Activated gamma-delta T cell treated with anti-CD3 and anti-CD28 coated beads, Interleukin-2, amount 50 U/mL, for 16 hours (primary cell): ENCODE data around the gene ADPRHL1.

Source experiments
- DNase-seq: peaks from one replicate; pipeline ENCODE4 v3.0.0-alpha.2; 2020; ENCODE audit warnings: low read depth

Gene ADPRHL1

DNA sequence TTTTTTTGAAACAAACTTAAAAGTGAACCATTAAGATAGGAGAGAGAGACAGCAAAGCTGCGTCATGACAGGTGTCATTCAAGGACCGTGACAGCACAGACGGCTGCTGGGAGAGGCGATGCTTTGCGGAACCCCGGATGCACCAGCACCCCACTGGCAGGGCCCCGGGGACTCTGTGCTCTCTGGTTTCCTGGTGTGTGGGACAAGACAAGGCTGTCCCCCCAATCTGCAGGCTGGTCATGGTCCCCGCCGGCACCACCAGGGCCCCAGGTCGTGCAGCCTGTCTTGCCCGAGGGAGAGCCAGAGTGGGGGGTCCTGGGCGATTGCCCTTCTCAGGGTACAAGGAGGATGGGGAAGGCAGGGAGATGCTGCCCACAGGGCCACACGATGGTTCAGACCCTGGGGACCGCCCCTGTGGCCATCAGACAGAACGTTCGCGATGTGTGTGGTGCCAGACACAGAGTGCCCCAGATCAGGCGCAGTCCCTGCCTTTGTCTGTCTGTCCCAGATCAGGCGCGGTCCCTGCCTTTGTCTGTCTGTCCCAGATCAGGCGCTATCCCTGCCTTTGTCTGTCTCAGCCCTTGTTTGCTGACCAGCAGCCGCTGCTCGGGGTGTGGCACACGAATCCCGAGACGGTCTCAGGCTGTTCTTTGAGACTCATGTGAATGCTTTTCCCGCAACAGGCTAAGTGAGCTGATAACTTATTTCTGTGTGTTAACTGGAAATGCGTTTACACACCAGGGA, 36.1 kb downstream of the ADPRHL1 start:
- no peak for DNase-seq

DNA sequence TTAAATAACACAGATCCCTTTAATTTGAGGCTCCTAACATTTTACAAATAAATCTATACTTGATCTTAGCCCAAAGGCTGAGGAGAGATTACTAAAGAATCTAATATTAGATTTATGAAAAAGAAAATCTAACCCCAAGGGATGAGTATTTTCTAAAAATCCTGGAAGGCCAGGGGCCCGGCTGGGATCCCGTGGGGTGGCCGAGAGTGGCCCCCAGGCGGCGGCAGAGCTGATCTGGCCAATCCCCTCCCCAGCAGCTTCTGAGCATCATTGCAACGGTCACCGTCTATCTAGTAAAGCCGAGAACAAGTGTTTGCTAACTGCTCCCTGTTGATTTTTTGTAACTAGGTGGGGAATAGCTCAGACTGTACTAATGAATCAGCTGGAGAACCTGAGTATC, 37.5 kb downstream of the ADPRHL1 start:
- DNase-seq, result no peak

DNA sequence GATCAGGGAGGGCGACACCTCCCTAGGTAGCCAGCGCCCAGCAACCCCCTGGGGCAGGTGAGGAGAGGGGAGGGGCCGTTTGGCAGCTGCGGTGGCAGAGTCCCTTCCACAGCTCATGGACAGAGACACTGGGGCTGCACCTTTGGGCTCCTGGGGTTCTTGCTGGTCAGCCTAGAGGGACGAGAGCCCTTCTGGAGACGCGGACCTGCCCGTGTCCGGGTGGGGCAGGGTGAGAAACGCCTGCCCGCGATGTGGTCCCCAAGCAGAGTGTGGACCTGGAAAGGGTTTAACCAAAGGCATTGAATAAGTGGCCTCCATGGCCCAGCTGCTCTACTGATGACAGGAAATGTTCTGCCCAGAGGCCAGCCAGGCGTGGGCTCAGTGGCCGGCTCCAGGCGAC, 38.3 kb downstream of the ADPRHL1 start:
- DNase-seq, result no peak

DNA sequence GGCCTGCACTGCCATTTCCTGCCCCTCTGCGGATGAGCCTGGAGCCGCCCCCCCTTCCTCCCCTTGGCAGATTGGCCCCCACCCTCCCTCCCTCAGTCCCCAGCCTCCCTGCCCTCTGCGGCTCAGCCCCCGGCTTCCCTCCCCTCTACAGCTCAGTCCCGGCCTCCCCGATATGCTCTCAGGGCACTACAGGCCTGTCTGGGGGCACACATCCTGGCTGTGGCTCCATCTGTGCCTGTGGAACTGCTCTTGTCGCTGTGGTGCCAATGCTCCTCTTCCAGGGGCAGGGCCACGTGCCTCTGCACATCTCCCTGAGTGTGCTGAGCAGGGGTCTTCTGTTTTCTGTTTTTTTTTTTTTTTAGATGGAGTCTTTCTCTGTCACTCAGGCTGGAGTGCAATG, 39.0 kb downstream of the ADPRHL1 start:
- no peak for DNase-seq

DNA sequence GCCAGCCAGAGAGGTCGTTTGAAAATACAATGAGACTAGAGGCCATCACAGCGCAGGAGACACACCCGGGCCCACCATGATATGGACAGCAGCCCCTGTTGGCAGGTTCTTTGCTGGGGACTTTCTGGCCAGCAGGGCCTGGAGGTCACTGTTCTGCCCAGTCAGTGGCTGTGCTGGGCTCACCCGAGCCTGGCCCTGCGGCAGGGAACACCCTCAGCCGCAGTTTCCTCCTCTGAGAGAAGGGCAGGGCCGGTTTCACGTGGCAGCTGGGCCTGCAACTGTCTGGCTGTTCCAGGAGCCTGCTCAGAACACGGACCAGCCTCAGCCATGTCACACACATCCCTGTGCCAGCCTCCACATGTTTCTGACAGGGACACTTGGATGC, 39.4 kb downstream of the ADPRHL1 start:
- DNase-seq, result no peak

DNA sequence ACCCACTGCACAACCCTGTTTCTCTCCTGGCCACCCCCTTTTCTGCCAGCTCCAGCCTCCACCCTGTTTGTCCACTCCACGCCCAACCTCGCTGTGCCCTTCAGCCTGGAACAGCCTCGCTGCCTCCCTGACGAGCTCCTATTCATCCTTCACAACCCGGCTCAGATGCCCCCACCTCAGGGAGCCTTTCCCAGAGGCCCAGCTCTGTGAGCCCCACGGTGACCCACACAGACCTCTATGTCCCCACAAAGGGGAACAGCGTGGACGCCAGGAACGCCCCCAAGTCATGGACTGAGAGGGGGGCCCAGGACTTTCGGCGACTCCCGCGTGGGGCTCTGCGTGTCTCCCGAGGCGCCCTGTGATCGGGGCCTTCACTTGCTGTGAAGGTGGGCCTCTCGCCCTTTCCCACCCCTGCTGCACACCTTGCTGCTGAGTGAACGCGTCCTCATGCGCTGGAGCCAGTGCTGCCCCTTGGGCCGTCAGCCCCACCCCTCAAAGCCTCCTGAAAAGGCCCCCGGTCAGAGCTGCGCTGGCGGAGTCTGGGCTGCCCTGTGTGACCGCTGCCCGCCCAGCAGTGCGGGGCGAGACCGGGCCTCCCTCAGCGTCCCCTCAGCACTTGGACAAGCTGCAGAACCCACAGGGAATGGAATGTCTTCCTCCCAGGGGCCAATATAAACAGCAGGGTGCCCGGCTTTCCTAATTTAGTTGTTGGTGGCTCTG, 40.0 kb downstream of the ADPRHL1 start:
- DNase-seq, result no peak

DNA sequence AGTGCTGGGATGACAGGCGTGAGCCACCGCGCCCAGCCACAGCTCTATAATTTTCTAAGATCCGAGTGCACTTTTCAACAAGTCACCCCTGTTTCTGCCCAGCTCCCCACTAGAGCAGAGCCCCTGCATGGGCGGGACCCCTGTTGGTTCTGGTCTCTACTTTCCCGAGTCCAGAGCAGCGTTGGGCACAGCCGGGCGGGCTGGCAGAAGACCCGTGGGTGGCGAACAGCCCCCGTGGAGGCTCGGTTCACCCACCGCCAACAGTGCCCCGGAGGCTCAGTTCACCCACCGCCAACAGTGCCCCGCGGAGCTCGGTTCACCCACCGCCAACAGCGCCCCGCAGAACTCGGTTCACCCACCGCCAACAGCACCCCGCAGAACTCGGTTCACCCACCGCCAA, 40.8 kb downstream of the ADPRHL1 start:
- no peak for DNase-seq

DNA sequence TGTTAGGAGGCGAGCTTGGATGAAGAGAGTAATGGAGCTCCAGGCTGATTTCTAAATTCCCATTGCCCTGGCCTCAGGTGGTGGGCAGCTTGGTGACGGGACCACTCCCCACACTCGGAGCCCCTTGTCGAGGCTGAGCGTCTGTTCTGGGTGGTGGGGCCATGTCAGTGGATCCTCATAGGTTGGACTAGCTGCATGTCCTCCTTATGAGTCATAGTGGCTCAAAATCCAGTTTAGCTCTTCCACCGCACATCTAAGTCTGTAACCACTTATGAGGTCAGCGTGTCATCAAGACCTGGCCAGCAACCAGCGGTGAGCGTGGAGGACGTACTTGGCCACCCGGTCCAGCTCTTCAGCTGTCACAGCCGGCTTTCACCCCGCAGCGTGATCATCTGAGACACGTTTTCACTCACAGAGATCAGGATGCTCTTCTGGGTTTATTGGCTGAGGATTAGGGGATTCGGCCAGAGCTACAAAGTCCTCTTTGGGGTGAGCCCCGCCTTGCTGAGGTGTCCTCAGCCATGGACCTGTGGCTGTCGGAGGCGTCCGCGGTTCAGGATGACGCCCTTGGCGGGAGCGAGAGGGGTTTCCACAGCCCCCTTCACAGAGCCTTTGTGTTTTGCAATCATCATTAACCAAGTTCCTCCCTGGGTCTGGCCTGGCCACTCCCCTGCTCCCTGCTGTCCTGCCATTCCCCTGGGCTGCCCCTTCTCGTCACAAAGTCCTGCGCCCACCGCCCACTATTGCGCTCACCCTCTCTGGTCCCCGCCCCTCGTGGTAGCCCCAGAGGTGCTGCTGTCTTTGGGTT, 41.9 kb downstream of the ADPRHL1 start:
- no peak for DNase-seq

DNA sequence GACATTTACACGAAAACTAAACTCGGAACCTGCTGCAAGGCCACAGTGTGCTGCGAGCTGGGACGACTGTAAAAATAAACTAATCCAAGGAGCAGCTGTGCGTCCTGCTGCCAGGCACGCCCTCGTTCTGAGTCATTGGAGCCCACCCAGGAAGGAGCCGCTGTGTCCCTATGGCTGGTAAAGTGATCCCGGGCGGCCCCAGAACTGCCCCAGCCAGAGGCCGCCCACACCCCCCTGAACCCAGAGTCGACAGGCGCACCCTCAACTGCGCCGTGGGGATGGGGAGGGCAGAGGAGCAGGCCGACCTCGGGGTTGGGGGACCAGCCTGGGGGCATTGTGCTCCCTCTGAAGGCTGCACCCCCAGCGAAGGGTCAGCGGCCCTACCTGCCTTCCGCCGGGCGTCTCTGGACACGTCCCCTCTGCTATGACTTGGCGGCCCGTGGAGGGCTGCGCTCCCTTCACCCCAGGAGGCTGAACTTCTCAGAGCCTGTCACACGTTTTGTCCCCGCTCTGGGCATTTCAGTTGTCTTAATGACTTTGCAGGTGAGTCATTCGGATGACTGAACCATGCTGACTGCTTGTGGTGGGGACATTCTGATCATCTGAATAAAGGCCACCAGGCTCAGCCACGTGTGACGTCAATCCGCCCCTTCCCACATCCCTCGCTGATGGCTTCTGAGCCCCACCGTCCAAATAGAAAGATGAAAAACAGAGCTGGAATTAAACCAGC, 42.7 kb downstream of the ADPRHL1 start:
- no peak for DNase-seq

DNA sequence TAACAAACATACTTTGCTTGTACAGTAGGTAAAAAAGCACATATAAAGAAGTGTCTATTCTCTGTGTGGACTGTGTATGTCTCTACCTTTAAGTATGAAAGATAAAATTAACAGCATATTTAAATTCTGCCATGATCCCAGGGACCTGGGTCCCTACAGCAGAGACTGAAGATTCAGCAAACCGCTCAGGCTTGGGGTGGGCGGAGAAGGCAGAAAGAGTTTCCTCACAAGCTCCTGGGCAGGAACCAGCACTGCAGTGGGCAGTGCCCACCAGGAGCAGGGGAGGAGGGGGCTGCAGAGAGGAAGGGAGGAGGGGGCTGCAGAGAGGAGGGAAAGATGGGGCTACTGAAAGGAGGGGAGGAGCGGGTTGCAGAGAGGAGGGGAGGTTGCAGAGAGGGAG, 44.7 kb downstream of the ADPRHL1 start:
- DNase-seq, result no peak

DNA sequence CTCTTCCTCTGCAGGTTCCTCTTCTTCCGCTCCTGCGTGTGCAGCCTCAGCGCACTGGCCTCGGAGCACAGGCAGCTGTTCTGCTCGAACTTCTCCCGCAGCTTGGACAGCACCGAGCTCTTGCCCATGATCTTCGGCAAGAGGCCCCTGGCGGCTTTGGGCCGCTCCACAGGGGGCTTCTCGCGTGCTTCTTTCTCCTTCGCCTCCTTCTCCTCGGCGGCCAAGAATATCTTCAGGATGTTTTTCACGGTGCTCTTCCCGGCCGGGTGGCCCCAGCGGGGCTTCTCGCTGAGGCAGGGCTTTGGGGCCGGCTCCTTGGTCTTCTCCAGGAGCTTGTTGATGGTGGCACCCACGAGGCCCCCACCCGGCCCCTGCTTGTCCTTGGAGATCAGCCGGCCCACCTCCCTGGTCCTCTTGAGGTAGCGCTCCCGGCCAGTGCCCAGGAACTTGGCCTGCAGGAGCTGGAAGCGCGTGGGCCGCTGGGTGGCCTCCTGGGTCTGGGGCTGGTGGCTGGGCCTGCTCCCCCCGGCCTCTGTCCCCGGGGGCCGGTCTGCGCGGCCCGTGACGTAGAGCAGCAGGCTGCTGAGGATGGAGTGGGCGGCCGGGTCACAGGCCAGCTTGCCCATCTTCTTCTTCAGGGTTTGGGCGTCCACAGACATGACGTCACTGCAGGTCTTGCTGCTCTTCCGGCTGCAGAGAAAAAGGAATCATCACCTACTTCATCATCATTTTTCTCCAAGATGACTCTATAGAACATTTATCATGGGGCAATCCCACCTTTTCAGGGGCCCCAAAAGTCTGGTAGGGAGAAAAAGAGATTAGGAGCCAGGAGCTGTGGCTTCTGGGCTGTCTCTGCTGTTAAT, 45.5 kb downstream of the ADPRHL1 start:
- DNase-seq, result no peak

DNA sequence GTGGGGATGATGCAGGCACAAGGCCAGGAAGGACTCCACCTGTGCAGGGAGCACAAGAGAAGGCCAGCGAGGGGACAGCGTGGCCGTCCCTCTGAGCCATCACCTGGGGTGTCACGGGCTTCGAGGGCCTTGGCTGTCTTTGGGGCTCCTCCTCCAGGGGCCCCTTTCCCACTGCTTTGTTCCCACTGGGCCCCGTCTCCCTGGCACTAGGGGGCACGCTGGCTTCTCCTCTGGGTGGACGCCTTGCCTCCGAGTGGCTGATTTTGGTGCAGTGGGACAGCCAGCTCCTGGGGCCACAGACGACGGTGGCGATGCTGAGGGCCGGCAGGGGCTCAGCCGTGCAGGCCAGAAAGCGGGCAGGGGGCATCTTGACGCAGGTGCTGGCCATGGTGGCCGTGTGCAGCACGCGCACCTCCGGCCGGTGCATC, 46.2 kb downstream of the ADPRHL1 start:
- DNase-seq, result no peak

DNA sequence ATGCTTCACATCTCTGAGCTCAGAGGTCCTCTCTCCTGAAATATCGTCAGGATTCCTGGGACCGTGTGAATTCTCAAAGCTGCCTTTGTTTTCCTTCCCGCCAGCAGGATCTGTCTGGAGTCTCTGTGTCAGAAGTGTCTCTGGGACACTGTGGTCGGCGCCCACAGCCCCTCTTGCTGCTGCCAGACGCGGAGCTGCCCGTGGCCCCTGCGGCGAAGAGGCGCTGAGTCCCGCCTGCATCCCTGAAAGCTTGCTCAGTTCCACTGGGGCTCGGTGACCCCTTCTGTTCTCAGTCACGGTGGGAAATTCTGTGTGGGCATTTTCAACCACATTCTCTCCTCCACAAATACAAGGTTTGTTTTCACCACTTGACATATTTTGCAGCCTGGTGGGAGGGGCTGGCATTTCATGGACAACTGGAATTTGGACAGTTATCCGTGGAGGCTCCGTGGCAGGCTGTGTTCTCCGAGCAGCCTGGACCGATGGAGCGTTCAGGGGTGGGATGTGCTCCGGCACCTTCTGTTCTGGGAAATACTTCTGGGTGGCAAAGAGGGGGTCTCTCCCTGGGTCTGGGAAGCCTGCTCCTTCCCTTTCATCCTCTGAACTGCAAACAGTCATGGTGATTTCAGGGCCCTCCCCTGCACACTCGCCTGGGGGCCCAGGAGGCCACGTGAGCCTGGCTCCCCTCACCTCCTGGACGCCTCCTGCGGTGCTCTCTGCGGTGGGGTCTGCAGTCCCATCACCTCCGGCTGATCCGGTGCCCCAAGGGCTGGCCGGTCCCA, 46.8 kb downstream of the ADPRHL1 start:
- no peak for DNase-seq

DNA sequence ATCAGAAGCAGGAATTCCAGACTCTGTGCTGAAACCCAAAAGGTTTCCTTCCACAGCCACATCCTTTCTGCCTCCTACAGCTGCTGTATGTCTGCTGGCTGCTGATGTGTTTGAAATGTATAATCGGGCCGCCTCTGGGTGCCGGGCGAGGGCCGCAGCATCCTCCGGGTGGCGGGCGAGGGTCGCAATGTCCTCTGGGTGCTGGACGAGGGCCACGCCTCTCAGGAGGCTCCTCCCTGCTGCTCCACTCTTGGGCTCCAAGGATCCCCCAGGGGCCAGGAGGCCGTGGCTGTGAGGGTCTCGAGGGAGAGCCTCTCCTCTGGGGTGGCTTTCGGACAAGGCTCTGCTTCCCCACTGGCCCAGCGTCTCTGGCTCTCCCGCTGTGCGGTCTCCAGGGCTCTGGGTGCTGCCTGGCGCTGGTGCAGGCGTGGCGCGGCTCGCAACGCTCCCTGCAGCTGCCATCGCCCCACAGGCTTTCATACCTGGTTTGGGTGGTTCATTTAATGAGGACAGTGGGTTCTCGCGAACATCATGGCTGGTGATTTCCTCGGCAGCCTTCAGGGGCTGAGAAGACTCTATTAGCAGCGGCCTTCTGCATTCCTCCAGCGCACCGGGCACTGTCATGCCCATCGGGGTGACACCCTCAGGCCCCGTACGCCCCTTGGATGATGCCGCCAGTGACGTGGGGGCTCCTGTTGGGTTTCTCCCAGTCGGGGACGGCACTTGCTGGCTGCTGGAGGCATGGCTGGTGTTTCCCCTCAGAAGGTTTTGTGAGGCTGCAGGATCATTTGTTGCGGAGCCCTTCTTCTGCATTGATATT, 47.6 kb downstream of the ADPRHL1 start:
- DNase-seq, result no peak

DNA sequence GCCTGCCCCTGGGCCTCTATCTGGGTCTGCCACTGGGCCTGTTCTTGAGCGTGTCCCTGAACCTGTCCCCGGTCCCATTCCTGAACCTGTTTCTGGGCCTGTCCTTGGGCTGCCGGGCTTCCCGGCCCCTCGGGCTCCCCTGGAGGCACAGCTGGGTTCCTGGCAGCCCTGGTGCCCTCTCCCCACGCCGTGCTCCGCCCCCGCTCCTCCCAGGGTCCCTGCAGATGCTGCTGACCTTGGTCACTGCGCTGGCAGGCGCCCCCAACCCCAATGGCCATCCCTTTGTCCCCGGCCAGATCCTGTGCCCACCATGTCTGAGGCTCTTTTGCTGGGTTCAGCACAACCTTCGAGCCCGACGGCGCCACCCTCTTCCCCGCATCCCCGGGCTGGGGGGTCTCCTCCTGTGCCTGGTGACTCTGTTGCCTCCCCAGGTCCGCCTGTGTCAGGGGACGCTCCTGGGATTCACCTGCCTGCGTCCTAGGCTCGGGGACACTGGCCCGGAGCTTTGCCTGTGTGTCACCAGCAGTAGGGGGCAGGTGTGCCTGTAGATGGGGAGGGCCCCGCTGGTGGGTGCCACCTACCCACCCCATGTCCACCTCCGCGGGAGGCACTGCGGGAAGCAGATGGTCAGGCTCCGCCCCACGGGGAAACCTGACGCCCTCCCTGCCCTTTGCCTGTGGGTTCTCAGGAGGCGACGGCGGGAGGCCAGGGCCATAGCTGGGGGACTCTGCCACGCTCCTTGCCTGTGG, 48.4 kb downstream of the ADPRHL1 start:
- no peak for DNase-seq

DNA sequence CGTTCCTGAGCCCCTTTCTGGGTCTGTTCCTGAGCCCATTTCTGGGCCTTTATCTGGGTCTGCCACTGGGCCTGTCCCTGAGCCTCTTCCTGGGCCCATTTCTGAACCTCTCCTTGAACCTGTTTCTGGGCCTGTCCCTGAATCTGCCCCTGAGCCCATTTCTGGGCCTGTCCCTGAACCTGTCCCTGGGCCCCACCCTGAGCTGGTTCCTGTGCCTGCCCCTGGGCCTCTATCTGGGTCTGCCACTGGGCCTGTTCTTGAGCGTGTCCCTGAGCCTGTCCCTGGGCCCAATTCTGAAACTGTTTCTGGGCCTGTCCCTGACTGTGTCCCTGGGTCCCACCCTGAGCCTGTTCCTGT, 48.9 kb downstream of the ADPRHL1 start:
- no peak for DNase-seq

DNA sequence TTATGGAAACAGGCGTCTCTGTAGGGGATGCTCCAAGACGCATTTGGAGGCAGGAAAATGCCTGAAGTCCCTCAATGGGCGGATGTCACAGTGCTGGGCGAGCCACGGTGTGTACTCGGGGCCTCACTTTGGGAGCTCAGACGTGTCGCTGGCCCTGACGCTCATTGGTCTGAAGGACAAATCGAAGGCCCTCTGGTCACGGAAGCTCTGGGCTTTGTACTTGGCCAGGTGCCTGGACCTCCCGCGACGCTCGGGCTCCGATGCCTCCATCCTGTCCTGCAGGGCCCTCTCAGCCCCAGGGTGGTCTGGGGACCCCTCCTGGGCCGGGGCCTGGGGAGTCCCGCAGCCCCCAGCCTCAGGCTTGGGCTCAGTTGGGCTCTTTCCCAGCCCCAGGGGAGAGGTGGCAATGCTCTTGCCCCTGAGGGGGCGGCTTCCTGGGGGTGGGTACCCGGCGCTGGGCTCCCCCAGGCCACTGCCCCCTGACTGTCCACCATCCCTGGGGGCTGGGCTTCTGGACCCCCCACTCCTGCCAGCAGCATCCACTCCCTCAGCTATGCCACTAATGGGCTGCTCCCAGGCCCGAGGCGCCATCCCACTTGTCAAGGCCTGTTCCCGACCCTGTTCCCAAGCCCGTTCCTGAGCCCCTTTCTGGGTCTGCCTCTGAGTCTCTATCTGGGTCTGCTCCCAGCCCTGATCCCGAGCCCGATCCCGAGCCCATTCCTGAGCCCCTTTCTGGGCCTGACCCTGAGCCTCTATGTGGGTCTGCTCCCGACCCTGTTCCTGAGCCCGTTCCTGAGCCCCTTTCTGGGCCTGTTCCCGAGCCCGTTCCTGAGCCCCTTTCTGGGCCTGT, 49.8 kb downstream of the ADPRHL1 start:
- no peak for DNase-seq
